ENCODE measurements around the gene CCNE1. TPM values are rescaled to one million over a fixed set of nuclear protein-coding genes. Genes with fewer than 3 reads are reported as not detected.

Gene CCNE1
- total RNA-seq, 4 donors from 2014 or later = 1.8 to 5.9 (median 2.2) TPM

DNA sequence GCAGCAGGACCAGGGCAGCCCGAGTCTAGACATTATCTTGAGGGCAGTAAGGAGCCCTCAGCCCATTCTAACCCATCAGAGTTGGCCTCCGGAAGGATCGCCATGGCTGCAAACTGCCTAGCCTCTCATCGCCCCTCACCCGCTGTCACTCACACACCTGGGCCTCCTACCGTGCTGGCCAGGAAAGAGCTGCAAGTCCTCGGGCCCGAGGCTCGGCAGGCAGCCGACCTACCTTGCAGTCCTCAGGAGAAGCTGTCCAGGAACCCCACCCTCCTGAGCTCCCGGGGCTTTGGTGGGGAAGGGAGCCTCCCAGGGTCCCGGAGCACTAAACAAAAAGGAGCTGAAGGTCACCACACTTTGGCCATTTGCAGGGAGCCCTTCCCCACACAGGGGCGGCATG, 46.8 kb downstream of the CCNE1 start:
- no peak overlapping the region for H3K4me3 ChIP-seq
- TF ChIP-seq, protein P1, sequence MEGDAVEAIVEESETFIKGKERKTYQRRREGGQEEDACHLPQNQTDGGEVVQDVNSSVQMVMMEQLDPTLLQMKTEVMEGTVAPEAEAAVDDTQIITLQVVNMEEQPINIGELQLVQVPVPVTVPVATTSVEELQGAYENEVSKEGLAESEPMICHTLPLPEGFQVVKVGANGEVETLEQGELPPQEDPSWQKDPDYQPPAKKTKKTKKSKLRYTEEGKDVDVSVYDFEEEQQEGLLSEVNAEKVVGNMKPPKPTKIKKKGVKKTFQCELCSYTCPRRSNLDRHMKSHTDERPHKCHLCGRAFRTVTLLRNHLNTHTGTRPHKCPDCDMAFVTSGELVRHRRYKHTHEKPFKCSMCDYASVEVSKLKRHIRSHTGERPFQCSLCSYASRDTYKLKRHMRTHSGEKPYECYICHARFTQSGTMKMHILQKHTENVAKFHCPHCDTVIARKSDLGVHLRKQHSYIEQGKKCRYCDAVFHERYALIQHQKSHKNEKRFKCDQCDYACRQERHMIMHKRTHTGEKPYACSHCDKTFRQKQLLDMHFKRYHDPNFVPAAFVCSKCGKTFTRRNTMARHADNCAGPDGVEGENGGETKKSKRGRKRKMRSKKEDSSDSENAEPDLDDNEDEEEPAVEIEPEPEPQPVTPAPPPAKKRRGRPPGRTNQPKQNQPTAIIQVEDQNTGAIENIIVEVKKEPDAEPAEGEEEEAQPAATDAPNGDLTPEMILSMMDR (IDR thresholded peaks at IDR 0.05) = no peak
- no peak for TF ChIP-seq POLR2A (IDR thresholded peaks at IDR 0.05)
- no peak for DNase-seq
- H3K4me1 ChIP-seq = no peaks in the 10 kb centered on the region
- H3K36me3 ChIP-seq = no peaks in the 10 kb centered on the region
- no peaks in the 10 kb centered on the region for H3K27me3 ChIP-seq
- H3K9me3 ChIP-seq = no peaks in the 10 kb centered on the region
- H3K27ac ChIP-seq = no peak overlapping the region

DNA sequence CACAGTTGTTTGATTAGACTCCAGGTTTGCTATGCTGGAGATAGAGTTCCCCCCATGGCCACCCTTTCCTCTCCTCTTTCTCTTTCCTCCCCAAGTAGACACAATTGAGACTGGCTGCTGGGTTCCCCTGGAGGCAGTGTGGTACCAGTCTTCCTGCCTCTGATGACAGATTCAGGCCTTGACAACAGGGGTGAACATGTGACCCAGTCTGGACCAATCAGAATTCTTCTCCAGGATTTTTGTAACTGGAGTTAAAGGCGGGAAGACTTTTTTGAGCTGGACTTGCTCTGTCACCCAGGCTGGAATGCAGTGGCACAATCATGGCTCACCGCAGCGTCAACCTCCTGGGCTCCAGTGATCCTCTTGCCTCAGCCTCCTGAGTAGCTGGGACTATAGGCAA, 48.7 kb downstream of the CCNE1 start:
- DNase-seq = no peak
- no peaks in the 10 kb centered on the region for H3K27me3 ChIP-seq
- no peak overlapping the region for H3K4me3 ChIP-seq
- H3K27ac ChIP-seq = no peak overlapping the region
- no peak for TF ChIP-seq POLR2A (IDR thresholded peaks at IDR 0.05)
- TF ChIP-seq, protein P1 (IDR thresholded peaks at IDR 0.05) = no peak
- H3K36me3 ChIP-seq = no peaks in the 10 kb centered on the region
- H3K9me3 ChIP-seq = no peaks in the 10 kb centered on the region
- H3K4me1 ChIP-seq = no peaks in the 10 kb centered on the region

DNA sequence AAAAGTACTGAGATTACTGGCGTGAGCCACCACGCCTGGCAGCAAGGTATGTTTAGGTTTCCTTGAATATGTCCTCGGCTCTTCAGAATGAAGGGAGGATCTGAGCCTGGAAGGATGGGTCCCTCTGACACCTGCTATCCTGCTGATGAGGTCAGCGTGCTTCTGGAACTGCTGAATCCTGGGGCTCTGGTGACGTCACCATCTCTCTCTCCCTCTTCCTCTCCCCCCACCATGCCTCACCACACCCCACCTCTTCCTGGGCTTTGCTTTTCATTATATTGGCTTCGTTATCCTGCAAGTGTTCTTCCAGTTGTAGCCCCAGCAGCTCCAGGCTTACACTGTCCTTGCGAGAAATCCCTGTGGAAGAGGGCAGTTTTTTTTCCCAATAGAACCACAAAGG, 49.8 kb downstream of the CCNE1 start:
- no peaks in the 10 kb centered on the region for H3K36me3 ChIP-seq
- H3K9me3 ChIP-seq = no peaks in the 10 kb centered on the region
- H3K27ac ChIP-seq = no peak overlapping the region
- no peak for DNase-seq
- H3K4me1 ChIP-seq = no peaks in the 10 kb centered on the region
- no peak overlapping the region for H3K4me3 ChIP-seq
- H3K27me3 ChIP-seq = no peaks in the 10 kb centered on the region
- TF ChIP-seq, protein P1 (IDR thresholded peaks at IDR 0.05) = no peak

DNA sequence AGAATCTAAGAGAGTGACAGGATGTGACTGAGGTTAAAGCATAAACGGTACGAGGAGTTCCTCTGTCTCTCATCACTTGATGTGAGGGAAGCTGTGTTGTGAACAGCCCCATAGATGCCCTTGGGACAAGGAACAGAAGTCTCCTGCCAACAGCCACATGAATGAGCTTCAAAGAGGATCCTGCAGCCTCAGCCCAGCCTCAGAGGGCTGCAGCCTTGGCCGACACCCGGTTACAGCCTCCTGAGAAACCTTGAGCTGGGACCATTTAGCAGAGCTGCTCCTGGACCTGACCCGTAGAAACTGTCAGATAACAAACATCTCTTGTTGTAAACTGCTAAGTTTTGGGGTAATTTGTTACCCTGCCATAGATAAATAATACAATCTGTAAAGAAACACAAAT, 54.2 kb downstream of the CCNE1 start:
- Histone ChIP-seq H3K4me3 (no peak overlapping the region), H3K4me1 (no peaks in the 10 kb centered on the region), H3K36me3 (no peaks in the 10 kb centered on the region), H3K27me3 (no peaks in the 10 kb centered on the region), H3K27ac (no peak overlapping the region), H3K9me3 (no peaks in the 10 kb centered on the region)
- no peak for DNase-seq
- no peak for TF ChIP-seq POLR2A (IDR thresholded peaks at IDR 0.05)
- TF ChIP-seq, protein P1 (IDR thresholded peaks at IDR 0.05) = no peak

DNA sequence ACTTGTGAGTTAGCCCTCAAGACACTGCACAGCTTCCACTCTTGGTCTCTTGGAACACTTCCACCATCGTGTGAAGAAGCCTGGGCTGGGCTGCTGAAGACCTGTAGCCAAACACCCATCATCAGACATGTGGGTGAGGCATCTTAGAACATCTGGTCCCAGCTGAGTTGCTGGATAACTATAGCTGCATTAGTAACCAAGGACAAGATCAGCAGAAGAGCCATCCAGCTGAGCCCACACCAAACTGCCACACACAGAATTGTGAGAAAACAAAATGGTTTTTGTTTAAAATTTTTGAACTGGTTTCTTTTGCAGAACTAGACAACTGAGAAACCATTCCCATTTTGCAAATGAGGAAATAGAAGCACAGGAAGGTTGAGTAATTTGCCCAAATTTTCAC, 56.2 kb downstream of the CCNE1 start:
- no peak overlapping the region for H3K27ac ChIP-seq
- DNase-seq = no peak
- peaks cover 0 to 4% of the 10 kb centered on the region in 2 donors for H3K27me3 ChIP-seq
- no peaks in the 10 kb centered on the region for H3K9me3 ChIP-seq
- no peaks in the 10 kb centered on the region for H3K36me3 ChIP-seq
- peaks cover 0 to 10% (median 1%) of the 10 kb centered on the region in 4 donors for H3K4me1 ChIP-seq
- H3K4me3 ChIP-seq = no peak overlapping the region
- TF ChIP-seq, protein P1 (IDR thresholded peaks at IDR 0.05) = no peak
- TF ChIP-seq POLR2A (IDR thresholded peaks at IDR 0.05) = no peak

DNA sequence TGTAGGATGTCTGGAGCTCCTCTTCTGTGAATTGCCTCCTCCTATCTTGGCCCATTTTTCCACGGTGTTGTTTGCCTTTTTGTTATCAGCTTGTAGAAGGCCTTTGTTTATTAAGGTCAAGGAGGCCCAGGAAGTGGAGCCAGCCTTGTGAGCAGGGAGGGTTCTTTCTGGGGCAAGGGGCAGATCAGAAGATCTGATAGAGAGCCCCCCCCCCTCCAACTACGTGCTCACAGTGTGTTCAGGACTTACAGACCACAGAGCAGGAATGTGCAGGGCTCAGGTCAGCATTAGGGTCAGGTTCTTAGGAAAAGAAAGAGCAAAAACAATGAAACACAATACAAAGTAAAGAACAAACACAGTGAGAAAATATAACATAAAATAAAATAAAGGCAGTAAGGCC, 59.4 kb downstream of the CCNE1 start:
- TF ChIP-seq, protein P1 (IDR thresholded peaks at IDR 0.05) = no peak
- no peak for TF ChIP-seq POLR2A (IDR thresholded peaks at IDR 0.05)
- peaks cover 0 to 29% (median 6%) of the 10 kb centered on the region in 4 donors for H3K4me1 ChIP-seq
- peaks cover 0 to 4% of the 10 kb centered on the region in 2 donors for H3K27me3 ChIP-seq
- no peaks in the 10 kb centered on the region for H3K9me3 ChIP-seq
- DNase-seq = no peak
- H3K36me3 ChIP-seq = no peaks in the 10 kb centered on the region
- no peak overlapping the region for H3K4me3 ChIP-seq
- H3K27ac ChIP-seq = no peak overlapping the region

All from Peyer's patch (tissue), 4 donors.